KMS-11 (cell line): Measurements from ENCODE around the gene SLC39A3.

ENCODE experiments used
- H2AFZ ChIP-seq: fragments of 200-600 bp; sonication (generic); 2 replicates; pipeline ENCODE4 v1.6.1; 2016; ENCODE audit warnings: antibody characterized with exemption, mixed run types, low read depth
- H3K27ac ChIP-seq: fragments of 200-600 bp; sonication (generic); 2 replicates; pipeline ENCODE4 v1.6.1; 2016; ENCODE audit warnings: mild to moderate bottlenecking, mixed run types
- H3K27me3 ChIP-seq: fragments of 200-600 bp; sonication (generic); 2 replicates; pipeline ENCODE4 v1.6.1; 2017; ENCODE audit warnings: mild to moderate bottlenecking, low read depth, mixed run types, moderate library complexity; ENCODE audit not compliant: insufficient read depth
- H3K36me3 ChIP-seq: fragments of 200-600 bp; sonication (generic); 2 replicates; pipeline ENCODE4 v1.6.1; 2017; ENCODE audit warnings: mild to moderate bottlenecking, mixed run types; ENCODE audit not compliant: insufficient read depth
- H3K4me1 ChIP-seq: fragments of 200-600 bp; sonication (generic); 2 replicates; pipeline ENCODE4 v1.6.1; 2016; ENCODE audit warnings: mild to moderate bottlenecking, low read depth, mixed run types; ENCODE audit not compliant: poor library complexity, severe bottlenecking
- H3K4me2 ChIP-seq: fragments of 200-600 bp; sonication (generic); 2 replicates; pipeline ENCODE4 v1.7.0; 2016; ENCODE audit warnings: mild to moderate bottlenecking, mixed run types
- H3K4me3 ChIP-seq: fragments of 200-600 bp; sonication (generic); IDR thresholded peaks from 2 replicates; pipeline ENCODE4 v1.6.1; 2017; ENCODE audit warnings: low read depth, low read length, mixed read lengths; ENCODE audit not compliant: insufficient read depth
- H3K79me2 ChIP-seq: fragments of 200-600 bp; sonication (generic); 2 replicates; pipeline ENCODE4 v1.6.1; 2016; ENCODE audit warnings: low read depth, mixed run types; ENCODE audit not compliant: insufficient read depth
- H3K9ac ChIP-seq: fragments of 200-600 bp; sonication (generic); 2 replicates; pipeline ENCODE4 v1.6.1; 2016; ENCODE audit warnings: mild to moderate bottlenecking, mixed run types
- H4K20me1 ChIP-seq: fragments of 200-600 bp; sonication (generic); 2 replicates; pipeline ENCODE4 v1.6.1; 2016; ENCODE audit warnings: mild to moderate bottlenecking, mixed run types; ENCODE audit not compliant: insufficient read depth
- TF ChIP-seq, protein P1 (sequence below): fragments of 200-600 bp; sonication (generic); conservative IDR thresholded peaks from 2 replicates; pipeline ENCODE4 v1.6.1; 2017; ENCODE audit warnings: low read depth, mild to moderate bottlenecking, antibody characterized with exemption, low read length, moderate library complexity, mixed read lengths

Gene SLC39A3

DNA sequence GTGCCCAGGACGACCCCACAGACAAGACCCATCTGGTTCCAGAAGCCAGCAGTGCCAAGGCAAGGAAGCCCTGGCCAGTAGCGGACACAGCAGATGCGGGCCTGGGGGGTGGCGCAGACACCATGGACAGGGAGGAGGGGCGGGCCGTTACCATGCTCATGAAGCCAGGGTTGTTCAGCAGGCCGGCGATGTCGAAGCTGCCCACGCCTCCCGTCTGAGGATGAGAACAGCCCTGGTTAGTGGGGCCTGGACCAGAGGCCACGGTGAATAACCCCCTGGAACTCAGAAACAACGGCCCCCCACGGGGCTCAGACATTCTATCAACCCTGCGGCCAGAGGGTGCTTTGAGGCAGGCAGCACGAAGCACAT is 21.5 kb upstream of the SLC39A3 start:
- no peak overlapping the region for H2AFZ ChIP-seq
- no peak overlapping the region for H3K9ac ChIP-seq
- H3K4me3 ChIP-seq = no peak overlapping the region
- H3K27me3 ChIP-seq = no peaks in the 10 kb centered on the region
- H3K79me2 ChIP-seq = no peaks in the 10 kb centered on the region
- TF ChIP-seq, protein P1, sequence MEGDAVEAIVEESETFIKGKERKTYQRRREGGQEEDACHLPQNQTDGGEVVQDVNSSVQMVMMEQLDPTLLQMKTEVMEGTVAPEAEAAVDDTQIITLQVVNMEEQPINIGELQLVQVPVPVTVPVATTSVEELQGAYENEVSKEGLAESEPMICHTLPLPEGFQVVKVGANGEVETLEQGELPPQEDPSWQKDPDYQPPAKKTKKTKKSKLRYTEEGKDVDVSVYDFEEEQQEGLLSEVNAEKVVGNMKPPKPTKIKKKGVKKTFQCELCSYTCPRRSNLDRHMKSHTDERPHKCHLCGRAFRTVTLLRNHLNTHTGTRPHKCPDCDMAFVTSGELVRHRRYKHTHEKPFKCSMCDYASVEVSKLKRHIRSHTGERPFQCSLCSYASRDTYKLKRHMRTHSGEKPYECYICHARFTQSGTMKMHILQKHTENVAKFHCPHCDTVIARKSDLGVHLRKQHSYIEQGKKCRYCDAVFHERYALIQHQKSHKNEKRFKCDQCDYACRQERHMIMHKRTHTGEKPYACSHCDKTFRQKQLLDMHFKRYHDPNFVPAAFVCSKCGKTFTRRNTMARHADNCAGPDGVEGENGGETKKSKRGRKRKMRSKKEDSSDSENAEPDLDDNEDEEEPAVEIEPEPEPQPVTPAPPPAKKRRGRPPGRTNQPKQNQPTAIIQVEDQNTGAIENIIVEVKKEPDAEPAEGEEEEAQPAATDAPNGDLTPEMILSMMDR = no peak
- H4K20me1 ChIP-seq = no peaks in the 10 kb centered on the region
- no peak overlapping the region for H3K4me2 ChIP-seq
- no peak overlapping the region for H3K27ac ChIP-seq
- H3K36me3 ChIP-seq = no peaks in the 10 kb centered on the region; the same call in 1 of the 2 replicates
- H3K4me1 ChIP-seq = no peaks in the 10 kb centered on the region

- H3K9ac ChIP-seq = no peak overlapping the region
- H3K36me3 ChIP-seq = no peaks in the 10 kb centered on the region
- no peak overlapping the region for H3K4me3 ChIP-seq
- no peaks in the 10 kb centered on the region for H3K4me1 ChIP-seq
- no peak overlapping the region for H3K4me2 ChIP-seq
- no peaks in the 10 kb centered on the region for H3K27me3 ChIP-seq
- no peaks in the 10 kb centered on the region for H4K20me1 ChIP-seq
- H2AFZ ChIP-seq = no peak overlapping the region
- H3K79me2 ChIP-seq = no peaks in the 10 kb centered on the region
- no peak overlapping the region for H3K27ac ChIP-seq
- TF ChIP-seq, protein P1 = no peak
These were observed 20.1 kb upstream of the SLC39A3 start for GRCh38 chr19:2759965-2760364.

- Histone ChIP-seq H3K36me3 (no peaks in the 10 kb centered on the region), H3K4me1 (no peaks in the 10 kb centered on the region), H3K27ac (no peak overlapping the region), H3K4me3 (no peak overlapping the region), H3K9ac (no peak overlapping the region), H3K4me2 (no peak overlapping the region), H2AFZ (no peak overlapping the region), H3K27me3 (no peaks in the 10 kb centered on the region), H3K79me2 (no peaks in the 10 kb centered on the region), H4K20me1 (no peaks in the 10 kb centered on the region)
- TF ChIP-seq, protein P1 = no peak
These were observed 19.5 kb upstream of the SLC39A3 start for GRCh38 chr19:2759362-2759761.

- no peaks in the 10 kb centered on the region for H3K4me1 ChIP-seq
- no peaks in the 10 kb centered on the region for H3K79me2 ChIP-seq
- no peaks in the 10 kb centered on the region for H3K36me3 ChIP-seq
- no peaks in the 10 kb centered on the region for H3K27me3 ChIP-seq
- H2AFZ ChIP-seq = no peak overlapping the region
- no peak overlapping the region for H3K4me3 ChIP-seq
- no peak overlapping the region for H3K4me2 ChIP-seq
- TF ChIP-seq, protein P1 = no peak
- H3K27ac ChIP-seq = no peak overlapping the region
- no peaks in the 10 kb centered on the region for H4K20me1 ChIP-seq
- H3K9ac ChIP-seq = no peak overlapping the region
These were observed 18.9 kb upstream of the SLC39A3 start for GRCh38 chr19:2758601-2759313.
